ENCODE data around the gene ADAM19.

ADAM19 gene

GRCh38 chr5:157538311-157538710, 37.3 kb downstream of the ADAM19 start:
- H3K27me3 ChIP-seq (replicated peaks): no peaks in the 10 kb centered on the region
- TF ChIP-seq, protein P1, sequence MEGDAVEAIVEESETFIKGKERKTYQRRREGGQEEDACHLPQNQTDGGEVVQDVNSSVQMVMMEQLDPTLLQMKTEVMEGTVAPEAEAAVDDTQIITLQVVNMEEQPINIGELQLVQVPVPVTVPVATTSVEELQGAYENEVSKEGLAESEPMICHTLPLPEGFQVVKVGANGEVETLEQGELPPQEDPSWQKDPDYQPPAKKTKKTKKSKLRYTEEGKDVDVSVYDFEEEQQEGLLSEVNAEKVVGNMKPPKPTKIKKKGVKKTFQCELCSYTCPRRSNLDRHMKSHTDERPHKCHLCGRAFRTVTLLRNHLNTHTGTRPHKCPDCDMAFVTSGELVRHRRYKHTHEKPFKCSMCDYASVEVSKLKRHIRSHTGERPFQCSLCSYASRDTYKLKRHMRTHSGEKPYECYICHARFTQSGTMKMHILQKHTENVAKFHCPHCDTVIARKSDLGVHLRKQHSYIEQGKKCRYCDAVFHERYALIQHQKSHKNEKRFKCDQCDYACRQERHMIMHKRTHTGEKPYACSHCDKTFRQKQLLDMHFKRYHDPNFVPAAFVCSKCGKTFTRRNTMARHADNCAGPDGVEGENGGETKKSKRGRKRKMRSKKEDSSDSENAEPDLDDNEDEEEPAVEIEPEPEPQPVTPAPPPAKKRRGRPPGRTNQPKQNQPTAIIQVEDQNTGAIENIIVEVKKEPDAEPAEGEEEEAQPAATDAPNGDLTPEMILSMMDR (IDR thresholded peaks at IDR 0.05; ENCODE audit: low read depth, low read length, missing control alignments): no peak
- H3K36me3 ChIP-seq (replicated peaks): peaks cover 44% of the 10 kb centered on the region
- H3K4me3 ChIP-seq (ENCODE audit: low read depth, low read length): no peak overlapping the region
- no peak for DNase-seq
- H3K27ac ChIP-seq: no peak overlapping the region
- in situ Hi-C loops (cut with HindIII; ENCODE audit: low pct_ligation_motif_present, low sequenced_read_pairs): no loop called here

GRCh38 chr5:157535042-157535865, 40.3 kb downstream of the ADAM19 start:
- no peak for DNase-seq
- H3K4me3 ChIP-seq (ENCODE audit: low read depth, low read length): no peak overlapping the region
- H3K27ac ChIP-seq: peak overlapping the region; percentile 42

DNA sequence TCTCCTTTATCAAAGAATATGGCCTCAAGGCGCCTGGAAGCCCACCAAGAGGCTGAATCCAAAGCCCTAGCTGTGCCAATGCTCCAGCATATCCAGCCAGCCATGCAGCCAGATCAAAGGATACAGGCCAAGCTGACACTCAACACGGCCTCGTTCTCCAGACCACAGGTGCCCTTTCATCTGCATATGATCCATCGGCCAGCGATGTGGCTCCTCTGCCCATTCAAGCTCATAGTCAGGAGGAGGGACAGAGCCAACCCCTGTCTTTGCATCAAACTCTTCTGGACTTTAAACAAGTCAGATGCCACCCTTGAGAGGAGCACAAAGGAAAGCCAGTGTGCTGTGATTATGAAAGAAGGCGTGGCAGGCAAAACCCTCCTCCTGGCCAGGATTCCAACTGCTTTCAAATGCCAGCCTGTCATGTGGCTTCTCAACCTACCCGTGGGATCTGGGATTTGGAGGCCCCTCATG, 42.5 kb downstream of the ADAM19 start:
- in situ Hi-C loops (cut with HindIII; ENCODE audit: low pct_ligation_motif_present, low sequenced_read_pairs): no loop called here
- peaks cover 91% of the 10 kb centered on the region for H3K36me3 ChIP-seq (replicated peaks)

More at GRCh38 chr5:157535042-157535865, 40.3 kb downstream of the ADAM19 start:
- Histone ChIP-seq H3K27me3 (replicated peaks) (no peaks in the 10 kb centered on the region), H3K36me3 (replicated peaks) (peaks cover 69% of the 10 kb centered on the region)
- in situ Hi-C loops (cut with HindIII; ENCODE audit: low pct_ligation_motif_present, low sequenced_read_pairs): no loop called here
- TF ChIP-seq, protein P1 (IDR thresholded peaks at IDR 0.05; ENCODE audit: low read depth, low read length, missing control alignments): no peak

GRCh38 chr5:157532022-157532421, 43.6 kb downstream of the ADAM19 start:
- TF ChIP-seq, protein P1 (IDR thresholded peaks at IDR 0.05; ENCODE audit: low read depth, low read length, missing control alignments): no peak
- Histone ChIP-seq H3K27ac (no peak overlapping the region), H3K4me3 (ENCODE audit: low read depth, low read length) (no peak overlapping the region), H3K27me3 (replicated peaks) (no peaks in the 10 kb centered on the region), H3K36me3 (replicated peaks) (peaks cover 92% of the 10 kb centered on the region)
- DNase-seq: no peak
- in situ Hi-C loops (cut with HindIII; ENCODE audit: low pct_ligation_motif_present, low sequenced_read_pairs): no loop called here

More for the DNA sequence above, 42.5 kb downstream of the ADAM19 start:
- Histone ChIP-seq H3K27me3 (replicated peaks) (no peaks in the 10 kb centered on the region), H3K4me3 (ENCODE audit: low read depth, low read length) (no peak overlapping the region), H3K27ac (no peak overlapping the region)
- no peak for DNase-seq
- TF ChIP-seq, protein P1 (IDR thresholded peaks at IDR 0.05; ENCODE audit: low read depth, low read length, missing control alignments): no peak

- Histone ChIP-seq H3K4me3 (ENCODE audit: low read depth, low read length) (no peak overlapping the region), H3K27ac (no peak overlapping the region), H3K36me3 (replicated peaks) (peaks cover 85% of the 10 kb centered on the region), H3K27me3 (replicated peaks) (no peaks in the 10 kb centered on the region)
- DNase-seq: no peak
- TF ChIP-seq, protein P1 (IDR thresholded peaks at IDR 0.05; ENCODE audit: low read depth, low read length, missing control alignments): no peak
- in situ Hi-C loops (cut with HindIII; ENCODE audit: low pct_ligation_motif_present, low sequenced_read_pairs): no loop called here
These were observed 45.2 kb downstream of the ADAM19 start for GRCh38 chr5:157530226-157530972.

All from brain microvascular endothelial cell (primary cell).